Neural progenitor cell (in vitro differentiated cells): ENCODE measurements around the gene THSD4.

Experiments used
- CTCF ChIP-seq: fragments of 200-600 bp; sonication (generic); IDR thresholded peaks from 2 replicates; pipeline ENCODE4 v1.5.1; 2017; ENCODE audit warnings: antibody characterized with exemption, mild to moderate bottlenecking
- EZH2 ChIP-seq: fragments of 200-600 bp; sonication (generic); IDR thresholded peaks from 2 replicates; pipeline ENCODE4 v1.6.1; 2017; ENCODE audit warnings: antibody characterized with exemption, mild to moderate bottlenecking, moderate library complexity

DNA sequence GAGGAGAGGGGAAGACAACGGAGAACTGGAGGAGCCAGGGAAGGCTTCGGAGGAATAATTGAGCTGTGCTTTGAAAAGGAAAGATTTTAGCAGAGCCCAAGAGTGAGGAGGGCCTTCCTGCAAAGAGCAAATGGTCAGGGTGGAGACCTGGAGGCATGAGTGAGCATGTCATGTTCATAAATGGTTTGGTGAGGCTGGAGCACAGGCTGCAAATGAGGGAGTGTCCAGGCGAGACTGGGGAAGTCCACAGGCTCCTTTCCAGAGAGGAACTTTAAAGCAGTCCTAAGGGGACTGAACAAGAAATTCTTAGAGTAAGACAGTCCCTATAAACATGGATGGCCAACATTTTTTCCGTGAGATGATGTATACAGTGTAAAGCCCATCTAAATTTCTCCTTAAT is 108.8 kb downstream of the THSD4 start:
- TF ChIP-seq CTCF (no peak), EZH2 (no peak)
